Hepatocyte (in vitro differentiated cells): Measurements from ENCODE around the gene IFI6.

Experiments used
- CTCF ChIP-seq: fragments of 200-600 bp; sonication (generic); IDR thresholded peaks from 2 replicates; pipeline ENCODE4 v1.5.1; 2016; ENCODE audit warnings: antibody characterized with exemption, mild to moderate bottlenecking; ENCODE audit not compliant: poor library complexity
- EZH2 ChIP-seq: fragments of 200-600 bp; sonication (generic); IDR thresholded peaks from 2 replicates; pipeline ENCODE4 v1.6.1; 2016; ENCODE audit warnings: antibody characterized with exemption, mild to moderate bottlenecking, borderline replicate concordance
- EZH2phosphoT487 ChIP-seq: fragments of 200-600 bp; sonication (generic); IDR thresholded peaks from one replicate; pipeline ENCODE4 v1.6.1; 2018; ENCODE audit warnings: antibody characterized with exemption, mild to moderate bottlenecking, low read depth, moderate library complexity; ENCODE audit not compliant: unreplicated experiment, severe bottlenecking

- TF ChIP-seq CTCF (no peak), EZH2 (no peak), EZH2phosphoT487 (no peak)
Observed at GRCh38 chr1:27665016-27665651, 6.9 kb downstream of the IFI6 start.
